ENCODE results near the gene MKX.

- no peak for TF ChIP-seq CTCF (IDR thresholded peaks at IDR 0.05)
- TF ChIP-seq POLR2A (IDR thresholded peaks at IDR 0.05) = no peak
Observed at GRCh38 chr10:27746397-27747095, 927 bp upstream of the MKX start.
